ENCODE measurements around the gene MBNL2.

MBNL2 gene

DNA sequence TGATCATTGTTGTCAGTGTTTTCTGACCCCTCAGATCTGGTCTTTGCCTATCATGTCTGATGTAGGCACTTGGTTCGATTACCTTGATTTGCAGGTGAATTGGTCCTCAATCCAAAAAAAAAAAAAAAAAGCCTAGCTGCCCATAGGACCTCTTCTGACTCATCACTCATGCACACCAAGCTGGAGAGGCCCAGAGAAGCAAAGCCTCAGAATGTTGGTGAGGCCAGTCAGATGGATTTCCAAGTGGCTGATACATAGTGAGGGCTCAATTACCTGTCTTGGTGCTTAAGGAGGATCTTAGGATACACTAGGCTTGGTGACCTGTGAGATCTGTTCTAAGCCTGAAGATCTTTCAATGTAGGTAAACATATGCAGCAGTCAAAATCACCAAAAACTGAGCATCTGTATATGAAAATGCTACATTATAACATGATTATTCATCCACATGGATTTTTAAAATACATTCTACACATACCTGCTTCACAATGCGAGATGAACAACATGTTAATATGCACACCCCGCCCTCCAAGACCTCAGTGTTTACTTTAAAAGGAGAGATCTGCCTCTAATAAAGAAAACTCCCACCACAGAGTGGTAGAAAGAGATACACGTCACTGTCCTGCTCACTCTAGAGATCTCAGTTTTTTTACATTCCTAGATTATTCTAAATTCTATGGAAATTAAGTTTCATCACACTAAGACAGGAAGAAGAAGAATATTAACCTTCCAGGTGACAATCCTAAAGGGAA, 132.0 kb downstream of the MBNL2 start:
- no peak for DNase-seq
- H3K27me3 ChIP-seq (replicated peaks in 2 of 5; ENCODE audit: control insufficient read depth in 4 of 5, insufficient read depth in 5 of 5, low read length in 4 of 5), result no peaks in the 10 kb centered on the region
- H3K36me3 ChIP-seq (ENCODE audit: control insufficient read depth in 4 of 4, insufficient read depth in 4 of 4, low read length in 3 of 4), result peaks cover 6 to 42% (median 19%) of the 10 kb centered on the region in 4 experiments
- CTCF ChIA-PET, result interaction anchor here (0.7 to 13.9 kb wide), 3 partner anchors 9 to 245 kb away, joined by 3 to 112 read pairs (median 5); no protein-coding TSS in a partner anchor
- POLR2A ChIA-PET, result no interaction called here
- no peak overlapping the region for H3K4me3 ChIP-seq (ENCODE audit: control insufficient read depth in 1 of 7, extremely low read depth in 1 of 7, insufficient read depth in 4 of 7, low read depth in 2 of 7, low read length in 6 of 7)
- no peak overlapping the region for H3K27ac ChIP-seq (ENCODE audit: insufficient read depth in 1 of 2, low read depth in 1 of 2, low read length in 2 of 2, poor library complexity in 1 of 2, severe bottlenecking in 2 of 2)
- H3K4me1 ChIP-seq (ENCODE audit: control extremely low read depth in 1 of 4, control insufficient read depth in 4 of 4, insufficient read depth in 4 of 4, low read length in 3 of 4), result no peaks in the 10 kb centered on the region
- H3K9me3 ChIP-seq (ENCODE audit: control extremely low read depth in 1 of 5, control insufficient read depth in 4 of 5, insufficient read depth in 2 of 5, low read depth in 1 of 5, low read length in 4 of 5), result peaks cover 0 to 15% (median 6%) of the 10 kb centered on the region in 5 experiments
- no CpG with 5 or more reads among the region's 4 CpGs for WGBS (ENCODE audit: insufficient coverage)

DNA sequence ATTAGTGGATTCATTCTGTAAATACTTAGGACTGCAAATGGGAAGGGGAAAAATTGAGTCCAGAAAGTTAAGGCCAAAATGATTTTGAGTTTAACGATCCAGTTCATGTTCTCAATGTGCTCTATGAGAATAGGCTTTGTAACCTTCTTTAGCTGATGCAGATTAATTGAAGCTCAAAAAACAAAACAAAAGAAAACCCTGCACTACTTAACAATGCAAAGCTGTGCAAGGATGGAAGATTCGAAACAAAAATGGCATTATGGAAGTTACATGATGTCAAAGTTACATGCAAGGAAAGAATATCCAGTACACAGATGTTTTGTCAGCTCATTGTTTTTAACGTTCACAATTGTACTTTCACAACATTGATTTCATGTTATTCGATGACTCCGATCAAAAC, 132.7 kb downstream of the MBNL2 start:
- 100% methylated on average over 4 of the region's 5 CpGs for WGBS (ENCODE audit: insufficient coverage)
- Histone ChIP-seq H3K27me3 (replicated peaks in 2 of 5; ENCODE audit: control insufficient read depth in 4 of 5, insufficient read depth in 5 of 5, low read length in 4 of 5) (no peaks in the 10 kb centered on the region), H3K36me3 (ENCODE audit: control insufficient read depth in 4 of 4, insufficient read depth in 4 of 4, low read length in 3 of 4) (peaks cover 6 to 37% (median 17%) of the 10 kb centered on the region in 4 experiments), H3K9me3 (ENCODE audit: control extremely low read depth in 1 of 5, control insufficient read depth in 4 of 5, insufficient read depth in 2 of 5, low read depth in 1 of 5, low read length in 4 of 5) (peaks cover 0 to 13% (median 5%) of the 10 kb centered on the region in 5 experiments), H3K27ac (ENCODE audit: insufficient read depth in 1 of 2, low read depth in 1 of 2, low read length in 2 of 2, poor library complexity in 1 of 2, severe bottlenecking in 2 of 2) (no peak overlapping the region), H3K4me3 (ENCODE audit: control insufficient read depth in 1 of 7, extremely low read depth in 1 of 7, insufficient read depth in 4 of 7, low read depth in 2 of 7, low read length in 6 of 7) (no peak overlapping the region), H3K4me1 (ENCODE audit: control extremely low read depth in 1 of 4, control insufficient read depth in 4 of 4, insufficient read depth in 4 of 4, low read length in 3 of 4) (no peaks in the 10 kb centered on the region)
- POLR2A ChIA-PET, result no interaction called here
- no peak for DNase-seq
- CTCF ChIA-PET, result interaction anchor here (0.7 to 2.0 kb wide), 2 partner anchors 16 to 246 kb away, joined by 3 to 5 read pairs; no protein-coding TSS in a partner anchor

DNA sequence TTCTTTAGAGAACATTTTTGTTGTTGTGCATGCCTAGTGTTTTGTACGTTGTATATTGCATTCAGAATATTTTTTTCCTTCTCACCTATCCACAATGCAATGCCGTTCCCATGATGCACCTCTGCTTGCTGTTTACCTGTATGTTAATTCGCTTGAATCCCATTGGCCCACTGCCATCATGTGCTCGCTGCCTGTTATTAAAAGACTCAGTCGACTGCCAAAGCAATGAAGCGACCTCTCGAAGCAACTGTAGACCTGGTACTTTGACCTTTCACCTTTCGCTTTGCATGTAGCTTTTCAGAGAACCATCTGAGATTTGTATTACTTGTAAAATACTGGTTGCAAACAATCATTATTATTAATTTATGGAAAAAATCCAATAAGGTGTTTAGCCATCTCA, 134.5 kb downstream of the MBNL2 start:
- Histone ChIP-seq H3K4me3 (ENCODE audit: control insufficient read depth in 1 of 7, extremely low read depth in 1 of 7, insufficient read depth in 4 of 7, low read depth in 2 of 7, low read length in 6 of 7) (no peak overlapping the region), H3K9me3 (ENCODE audit: control extremely low read depth in 1 of 5, control insufficient read depth in 4 of 5, insufficient read depth in 2 of 5, low read depth in 1 of 5, low read length in 4 of 5) (no peaks in the 10 kb centered on the region), H3K27me3 (replicated peaks in 2 of 5; ENCODE audit: control insufficient read depth in 4 of 5, insufficient read depth in 5 of 5, low read length in 4 of 5) (no peaks in the 10 kb centered on the region), H3K4me1 (ENCODE audit: control extremely low read depth in 1 of 4, control insufficient read depth in 4 of 4, insufficient read depth in 4 of 4, low read length in 3 of 4) (no peaks in the 10 kb centered on the region), H3K27ac (ENCODE audit: insufficient read depth in 1 of 2, low read depth in 1 of 2, low read length in 2 of 2, poor library complexity in 1 of 2, severe bottlenecking in 2 of 2) (no peak overlapping the region), H3K36me3 (ENCODE audit: control insufficient read depth in 4 of 4, insufficient read depth in 4 of 4, low read length in 3 of 4) (peaks cover 3 to 31% (median 13%) of the 10 kb centered on the region in 4 experiments)
- WGBS (ENCODE audit: insufficient coverage), result 96% methylated on average over 3 of the region's 8 CpGs
- ChIA-PET CTCF (interaction anchor here (1.0 to 8.1 kb wide), 3 partner anchors 12 to 338 kb away, joined by 3 to 86 read pairs (median 9); no protein-coding TSS in a partner anchor), POLR2A (no interaction called here)
- no peak for DNase-seq

DNA sequence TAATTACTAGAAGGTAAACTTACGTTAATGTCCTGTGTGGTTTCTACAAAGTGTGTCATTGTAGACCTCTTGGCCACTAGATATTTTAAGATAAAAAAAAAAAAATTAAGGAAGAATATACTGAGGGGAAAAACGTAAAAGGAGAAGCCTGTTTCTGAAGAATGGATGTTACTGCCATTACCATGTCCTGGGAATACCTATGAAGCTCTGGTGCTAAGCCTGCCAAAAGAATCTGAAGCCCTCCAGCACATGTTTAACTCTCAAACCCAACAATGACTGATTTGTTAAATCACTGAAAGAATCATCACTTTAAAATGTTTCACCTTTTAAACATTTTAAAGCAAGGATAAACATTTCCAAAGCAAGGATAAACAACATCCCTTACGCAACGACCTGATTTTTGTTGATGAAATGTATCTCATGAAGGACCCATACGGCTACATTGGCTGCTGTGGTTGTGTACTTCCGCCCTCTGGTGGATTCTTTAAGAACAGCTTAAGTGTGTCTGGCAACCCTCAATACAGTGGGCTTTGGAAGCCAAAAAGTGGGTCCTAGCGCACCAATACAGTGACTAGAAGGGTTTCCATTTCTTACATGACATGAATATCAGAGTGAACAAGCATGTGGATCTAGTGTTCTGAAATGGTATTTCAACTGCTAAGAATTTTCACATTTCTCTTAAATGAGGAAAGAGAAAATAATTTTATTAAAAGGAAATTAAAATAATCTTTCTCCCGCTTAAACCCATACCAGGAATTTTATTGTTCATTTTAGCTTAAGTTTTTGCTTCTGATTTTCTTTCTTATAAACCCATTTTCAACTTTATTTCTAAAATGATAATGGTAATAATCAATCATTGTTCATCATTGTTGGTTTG, 137.3 kb downstream of the MBNL2 start:
- Histone ChIP-seq H3K4me1 (ENCODE audit: control extremely low read depth in 1 of 4, control insufficient read depth in 4 of 4, insufficient read depth in 4 of 4, low read length in 3 of 4) (no peaks in the 10 kb centered on the region), H3K27me3 (replicated peaks in 2 of 5; ENCODE audit: control insufficient read depth in 4 of 5, insufficient read depth in 5 of 5, low read length in 4 of 5) (no peaks in the 10 kb centered on the region), H3K9me3 (ENCODE audit: control extremely low read depth in 1 of 5, control insufficient read depth in 4 of 5, insufficient read depth in 2 of 5, low read depth in 1 of 5, low read length in 4 of 5) (no peaks in the 10 kb centered on the region), H3K4me3 (ENCODE audit: control insufficient read depth in 1 of 7, extremely low read depth in 1 of 7, insufficient read depth in 4 of 7, low read depth in 2 of 7, low read length in 6 of 7) (no peak overlapping the region), H3K27ac (ENCODE audit: insufficient read depth in 1 of 2, low read depth in 1 of 2, low read length in 2 of 2, poor library complexity in 1 of 2, severe bottlenecking in 2 of 2) (no peak overlapping the region), H3K36me3 (ENCODE audit: control insufficient read depth in 4 of 4, insufficient read depth in 4 of 4, low read length in 3 of 4) (peaks cover 3 to 31% (median 16%) of the 10 kb centered on the region in 4 experiments)
- DNase-seq, result peak; percentile 70 to 83 (median 79)
- POLR2A ChIA-PET, result interaction anchor here (0.8 kb wide), 1 partner anchor 10 kb away, joined by 4 read pairs; no protein-coding TSS in a partner anchor
- CTCF ChIA-PET, result interaction anchor here (0.6 to 8.1 kb wide), 18 partner anchors 8 to 345 kb away, joined by 3 to 86 read pairs (median 4); no protein-coding TSS in a partner anchor
- WGBS (ENCODE audit: insufficient coverage), result 10% methylated on average over 2 of the region's 8 CpGs

DNA sequence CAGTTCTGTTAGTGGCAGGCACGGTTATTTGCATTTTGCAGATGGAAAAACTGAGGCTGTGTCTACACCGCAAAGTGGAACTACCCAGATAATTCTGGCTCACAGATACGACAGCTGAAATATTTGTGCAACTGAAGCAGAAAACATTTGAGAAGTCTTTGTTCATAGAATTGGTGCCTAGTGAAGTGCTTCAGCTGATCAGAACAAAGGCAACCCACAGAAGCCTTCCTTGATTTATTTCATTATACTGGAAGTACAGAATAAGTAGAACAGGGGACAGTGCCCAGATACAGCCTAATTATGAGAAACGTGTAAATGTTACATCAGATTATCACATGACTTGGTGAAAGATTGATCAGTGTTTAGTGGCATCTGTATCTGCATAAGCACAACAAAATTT, 138.5 kb downstream of the MBNL2 start:
- CTCF ChIA-PET, result interaction anchor here (0.9 to 8.1 kb wide), 8 partner anchors 9 to 251 kb away, joined by 3 to 86 read pairs (median 4); no protein-coding TSS in a partner anchor

DNA sequence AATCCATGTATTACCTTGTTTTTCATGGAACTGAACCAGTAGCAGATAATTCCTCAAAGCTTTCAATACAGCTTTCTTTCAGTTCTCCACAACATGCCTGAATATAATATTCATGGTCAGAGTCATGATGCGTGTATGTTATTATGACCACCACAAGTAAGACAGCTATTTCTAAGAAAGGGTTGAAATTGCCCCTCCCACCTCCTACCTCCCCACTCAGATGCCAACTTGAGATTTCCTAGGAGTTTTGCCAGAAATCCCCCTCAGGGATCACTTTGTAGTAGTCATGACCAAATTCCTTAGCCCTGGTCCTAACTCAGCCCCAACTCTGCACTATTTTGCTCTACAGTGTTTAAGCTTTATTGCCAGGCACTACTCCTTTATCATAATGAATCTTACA, 141.9 kb downstream of the MBNL2 start:
- Histone ChIP-seq H3K27me3 (replicated peaks in 2 of 5; ENCODE audit: control insufficient read depth in 4 of 5, insufficient read depth in 5 of 5, low read length in 4 of 5) (no peaks in the 10 kb centered on the region), H3K9me3 (ENCODE audit: control extremely low read depth in 1 of 5, control insufficient read depth in 4 of 5, insufficient read depth in 2 of 5, low read depth in 1 of 5, low read length in 4 of 5) (no peaks in the 10 kb centered on the region), H3K4me1 (ENCODE audit: control extremely low read depth in 1 of 4, control insufficient read depth in 4 of 4, insufficient read depth in 4 of 4, low read length in 3 of 4) (peaks cover 4 to 24% (median 16%) of the 10 kb centered on the region in 4 experiments), H3K36me3 (ENCODE audit: control insufficient read depth in 4 of 4, insufficient read depth in 4 of 4, low read length in 3 of 4) (peaks cover 0 to 21% (median 12%) of the 10 kb centered on the region in 4 experiments), H3K27ac (ENCODE audit: insufficient read depth in 1 of 2, low read depth in 1 of 2, low read length in 2 of 2, poor library complexity in 1 of 2, severe bottlenecking in 2 of 2) (no peak overlapping the region), H3K4me3 (ENCODE audit: control insufficient read depth in 1 of 7, extremely low read depth in 1 of 7, insufficient read depth in 4 of 7, low read depth in 2 of 7, low read length in 6 of 7) (no peak overlapping the region)
- no peak for DNase-seq
- ChIA-PET CTCF (interaction anchor here (8.1 kb wide), 1 partner anchor 255 kb away, joined by 86 read pairs; no protein-coding TSS in a partner anchor), POLR2A (no interaction called here)
- no CpG with 5 or more reads among the region's 1 CpG for WGBS (ENCODE audit: insufficient coverage)

More for the DNA sequence above, 138.5 kb downstream of the MBNL2 start:
- Histone ChIP-seq H3K36me3 (ENCODE audit: control insufficient read depth in 4 of 4, insufficient read depth in 4 of 4, low read length in 3 of 4) (peaks cover 3 to 31% (median 15%) of the 10 kb centered on the region in 4 experiments), H3K27me3 (replicated peaks in 2 of 5; ENCODE audit: control insufficient read depth in 4 of 5, insufficient read depth in 5 of 5, low read length in 4 of 5) (no peaks in the 10 kb centered on the region), H3K4me1 (ENCODE audit: control extremely low read depth in 1 of 4, control insufficient read depth in 4 of 4, insufficient read depth in 4 of 4, low read length in 3 of 4) (no peaks in the 10 kb centered on the region), H3K9me3 (ENCODE audit: control extremely low read depth in 1 of 5, control insufficient read depth in 4 of 5, insufficient read depth in 2 of 5, low read depth in 1 of 5, low read length in 4 of 5) (no peaks in the 10 kb centered on the region), H3K27ac (ENCODE audit: insufficient read depth in 1 of 2, low read depth in 1 of 2, low read length in 2 of 2, poor library complexity in 1 of 2, severe bottlenecking in 2 of 2) (no peak overlapping the region), H3K4me3 (ENCODE audit: control insufficient read depth in 1 of 7, extremely low read depth in 1 of 7, insufficient read depth in 4 of 7, low read depth in 2 of 7, low read length in 6 of 7) (no peak overlapping the region)
- 100% methylated on average over 3 of the region's 4 CpGs for WGBS (ENCODE audit: insufficient coverage)
- DNase-seq, result no peak
- POLR2A ChIA-PET, result no interaction called here
